SK-N-DZ (cell line): ENCODE measurements around the gene GNA15.
"Not testable (repeated sequence)": the region's sequence is repeated elsewhere in the genome, so short reads cannot be mapped to it uniquely, and the experiment has no call there.

Experiments used
- DNase-seq: peaks from one replicate; pipeline ENCODE4 v3.0.0-alpha.2; 2015; ENCODE audit warnings: low spot score

GNA15 gene

DNA sequence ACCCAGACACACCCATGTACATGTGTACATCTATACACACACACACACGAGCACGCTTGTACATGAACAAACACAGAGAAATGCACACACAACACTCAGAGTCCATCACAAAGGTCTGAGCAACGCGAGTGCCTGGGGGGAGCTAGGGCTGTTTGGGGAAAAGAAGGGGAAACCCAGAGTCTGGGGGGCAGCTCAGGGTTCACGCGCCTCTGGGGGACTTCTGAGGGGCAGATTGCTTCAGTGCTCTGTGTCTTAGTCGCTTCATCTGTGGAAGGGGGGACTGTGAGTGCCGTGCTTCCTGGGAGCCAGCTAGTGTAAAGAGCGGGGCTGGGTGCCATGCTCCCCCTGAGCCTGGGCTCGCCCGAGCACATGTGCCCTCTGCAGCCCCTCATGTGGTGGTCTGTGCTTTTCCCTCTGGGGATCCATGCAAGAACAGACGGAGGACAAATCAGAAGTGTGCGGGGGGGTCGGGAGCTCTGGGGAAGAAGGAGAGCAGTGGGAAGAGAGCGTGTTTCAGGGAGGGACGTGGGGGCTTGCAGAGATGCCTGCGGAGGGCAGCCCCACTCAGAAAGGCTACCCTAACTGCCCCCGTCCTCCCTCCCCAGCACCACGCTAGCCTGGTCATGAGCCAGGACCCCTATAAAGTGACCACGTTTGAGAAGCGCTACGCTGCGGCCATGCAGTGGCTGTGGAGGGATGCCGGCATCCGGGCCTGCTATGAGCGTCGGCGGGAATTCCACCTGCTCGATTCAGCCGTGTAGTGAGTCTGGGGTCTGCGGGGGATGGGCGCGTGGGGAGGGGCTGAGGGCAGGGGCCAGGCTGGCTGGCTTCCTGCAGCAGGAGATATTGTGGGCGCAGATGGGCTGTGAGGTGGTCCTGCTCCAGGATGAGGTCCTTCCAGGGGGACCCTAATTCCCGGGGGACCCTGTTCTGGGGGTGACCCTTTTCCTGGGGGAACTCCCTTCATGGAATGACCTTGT, 14.0 kb downstream of the GNA15 start:
- no peak for DNase-seq

DNA sequence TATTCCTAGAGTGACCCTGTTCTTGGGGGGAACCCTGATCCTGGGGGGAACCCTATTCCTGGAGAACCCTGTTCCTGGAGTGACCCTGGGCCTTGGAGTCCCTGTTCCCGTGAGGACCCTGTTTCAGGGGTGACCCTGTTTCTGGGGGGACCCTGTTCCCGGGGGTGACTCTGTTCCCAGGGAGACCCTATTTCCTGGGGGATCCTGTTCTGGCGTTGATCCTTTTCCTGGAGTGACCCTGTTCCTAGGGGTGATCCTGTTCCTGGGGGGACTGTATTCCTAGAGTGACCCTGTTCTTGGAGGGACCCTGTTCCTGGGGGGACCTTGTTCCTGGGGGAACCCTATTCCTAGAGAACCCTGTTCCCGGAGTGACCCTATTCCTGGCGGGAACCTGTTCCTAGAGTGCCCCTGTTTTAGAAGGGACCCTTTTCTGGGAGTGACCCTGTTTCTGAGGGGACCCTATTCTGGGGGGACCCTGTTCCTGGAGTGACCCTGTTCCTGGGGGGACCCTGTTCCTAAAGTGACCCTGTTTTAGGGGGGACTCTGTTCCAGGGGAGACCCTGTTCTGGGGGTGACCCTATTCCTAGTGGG, 15.0 kb downstream of the GNA15 start:
- DNase-seq: no peak

GRCh38 chr19:3151563-3152418, 16.0 kb downstream of the GNA15 start:
- DNase-seq: no peak

DNA sequence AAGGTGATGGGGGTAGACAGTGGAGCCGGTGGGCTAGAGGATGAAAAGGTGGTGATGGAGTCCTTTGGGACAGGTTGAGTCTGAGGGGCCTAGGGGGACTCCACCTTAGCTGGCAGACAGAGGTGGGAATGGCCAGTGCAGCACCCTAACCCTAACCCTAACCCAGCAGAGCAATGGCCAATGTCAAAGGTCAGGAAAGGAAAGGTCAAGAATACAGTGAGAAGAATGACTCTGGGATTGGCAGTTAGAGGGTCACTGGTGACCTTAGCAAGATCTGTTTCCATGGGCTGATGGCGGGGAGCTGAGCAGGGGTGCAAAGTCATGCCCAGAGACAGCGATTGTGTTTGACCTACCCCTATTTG, 16.6 kb downstream of the GNA15 start:
- DNase-seq: no peak

- DNase-seq: no peak
Observed at GRCh38 chr19:3153286-3154230, 17.7 kb downstream of the GNA15 start.

DNA sequence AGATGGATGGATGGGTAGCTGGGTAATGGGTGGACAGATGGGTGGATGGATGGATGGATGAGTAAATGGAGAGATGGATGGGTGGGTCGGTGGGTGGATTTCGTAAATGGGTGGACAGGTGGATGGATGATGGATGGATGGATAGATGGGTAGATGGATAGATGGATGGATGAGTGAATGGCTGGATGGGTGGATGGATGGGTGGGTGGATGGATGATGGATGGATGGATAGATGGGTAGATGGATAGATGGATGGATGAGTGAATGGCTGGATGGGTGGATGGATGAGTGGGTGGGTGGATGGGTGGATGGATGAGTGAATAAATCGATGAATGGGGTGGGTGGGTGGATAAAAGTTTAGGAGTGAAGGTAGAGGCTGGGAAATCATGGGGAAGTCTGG, 18.6 kb downstream of the GNA15 start:
- not testable (repeated sequence) for DNase-seq

DNA sequence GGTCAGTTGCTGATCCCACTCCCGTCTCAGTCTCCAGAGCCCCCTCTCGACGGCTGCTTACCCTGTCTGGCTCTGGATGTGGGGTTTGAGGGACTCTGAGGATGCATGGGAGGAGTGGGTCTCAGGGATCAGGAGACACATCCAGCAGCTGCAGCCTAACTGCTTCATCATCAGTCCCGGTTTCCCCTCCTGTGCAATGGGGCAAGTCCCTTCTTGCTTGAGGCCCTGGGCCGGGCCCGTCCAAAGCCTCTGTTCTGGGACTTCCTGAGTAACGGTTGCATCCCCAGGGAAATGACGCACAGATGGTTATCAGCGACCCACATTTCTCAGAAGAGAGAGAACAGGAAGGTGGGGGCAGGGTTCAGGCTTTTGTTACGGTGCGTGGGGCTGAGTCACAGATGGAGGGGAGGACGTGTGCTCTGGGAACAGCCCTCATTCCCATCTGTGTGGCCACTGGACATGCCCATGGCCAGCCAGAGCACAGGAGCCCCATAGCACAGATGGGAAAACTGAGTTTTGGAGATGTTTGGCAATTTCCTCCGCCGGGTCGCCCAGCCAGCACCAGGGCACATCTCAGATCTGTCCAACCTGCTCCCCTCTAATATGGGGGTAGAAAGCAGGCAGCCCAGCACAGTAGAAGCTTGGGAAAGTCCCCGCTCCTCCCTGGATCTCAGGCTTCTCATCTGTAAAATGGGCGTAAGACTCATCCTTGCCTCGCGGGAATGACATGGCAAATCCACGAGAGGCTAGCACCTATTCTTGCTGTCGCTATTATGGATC, 19.3 kb downstream of the GNA15 start:
- peak; percentile 43 for DNase-seq

- DNase-seq: no peak
Observed at GRCh38 chr19:3157096-3157845, 21.4 kb downstream of the GNA15 start.

- no peak for DNase-seq
Observed at GRCh38 chr19:3159565-3159964, 23.7 kb downstream of the GNA15 start.

DNA sequence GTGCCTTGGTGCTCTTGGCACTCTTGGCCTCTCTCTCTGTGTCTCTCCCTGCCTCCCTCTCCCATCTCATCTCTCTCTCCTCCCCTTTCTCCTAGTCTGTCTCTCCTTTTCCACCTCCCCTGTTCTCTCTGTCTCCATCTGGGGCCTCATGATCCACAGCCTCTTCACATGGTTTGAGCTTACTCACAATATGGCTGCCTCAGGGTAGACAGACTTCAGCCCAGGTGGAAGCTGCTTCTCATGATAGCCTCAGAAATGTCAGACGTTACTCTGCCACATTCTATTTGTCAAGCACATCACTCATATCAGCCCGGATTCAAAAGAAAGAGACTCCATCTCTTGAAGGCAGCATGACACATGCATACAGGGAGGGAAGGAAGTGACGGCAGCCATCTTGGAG, 24.4 kb downstream of the GNA15 start:
- DNase-seq: no peak

DNA sequence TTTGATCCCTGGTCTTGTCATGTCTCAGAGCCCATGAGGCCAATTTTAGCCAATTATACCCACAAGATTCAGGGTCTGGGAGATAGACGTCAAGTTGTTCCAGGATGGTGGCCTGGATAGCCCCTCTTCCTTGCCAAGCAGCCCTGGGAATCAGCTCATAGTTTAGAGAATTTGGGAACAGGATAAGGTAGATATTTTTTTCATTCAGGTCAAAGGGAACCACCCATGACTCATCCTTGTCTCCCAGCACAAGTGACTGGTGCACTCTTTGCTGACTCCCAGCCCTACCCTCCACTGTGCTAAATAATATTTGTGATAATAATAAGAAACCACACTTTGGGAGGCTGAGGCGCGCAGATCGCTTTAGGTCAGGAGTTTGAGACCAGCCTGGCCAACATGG, 25.6 kb downstream of the GNA15 start:
- DNase-seq: no peak

GRCh38 chr19:3162418-3163229, 26.8 kb downstream of the GNA15 start:
- DNase-seq: peak; percentile 47

DNA sequence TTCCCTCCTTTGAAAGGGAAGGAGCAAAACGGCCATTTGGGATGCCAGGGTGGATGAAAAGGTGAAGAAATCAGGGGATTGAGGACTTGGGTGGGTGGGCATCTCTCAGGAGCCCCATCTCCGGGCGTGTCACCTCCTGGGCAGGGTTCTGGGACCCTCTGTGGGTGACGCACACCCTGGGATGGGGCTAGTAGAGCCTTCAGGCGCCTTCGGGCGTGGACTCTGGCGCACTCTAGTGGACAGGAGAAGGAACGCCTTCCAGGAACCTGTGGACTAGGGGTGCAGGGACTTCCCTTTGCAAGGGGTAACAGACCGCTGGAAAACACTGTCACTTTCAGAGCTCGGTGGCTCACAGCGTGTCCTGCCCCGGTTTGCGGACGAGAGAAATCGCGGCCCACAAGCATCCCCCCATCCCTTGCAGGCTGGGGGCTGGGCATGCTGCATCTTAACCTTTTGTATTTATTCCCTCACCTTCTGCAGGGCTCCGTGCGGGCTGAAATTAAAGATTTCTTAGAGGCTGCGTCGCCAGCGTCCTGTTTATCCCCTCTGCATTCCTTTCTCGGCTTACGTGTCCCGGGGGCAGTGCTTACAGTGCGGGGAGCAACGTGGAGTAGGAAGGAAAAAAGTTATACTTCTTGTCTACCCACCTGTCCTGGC, 27.5 kb downstream of the GNA15 start:
- DNase-seq: peak; percentile 66

GRCh38 chr19:3163943-3164342, 28.1 kb downstream of the GNA15 start:
- DNase-seq: no peak

- DNase-seq: no peak
Observed at GRCh38 chr19:3167533-3168272, 31.9 kb downstream of the GNA15 start.

GRCh38 chr19:3171894-3172672, 36.2 kb downstream of the GNA15 start:
- no peak for DNase-seq

- not testable (repeated sequence) for DNase-seq
Observed at GRCh38 chr19:3172673-3173000, 36.8 kb downstream of the GNA15 start.
